GM12801 (cell line): ENCODE measurements around the gene CFAP57.

Source experiments
- TF ChIP-seq, protein P1 (sequence below): IDR thresholded peaks from one replicate; pipeline ENCODE4 v1.5.1; 2011; ENCODE audit warnings: control low read depth; ENCODE audit not compliant: insufficient read length; ENCODE audit errors: extremely low read depth

The CFAP57 gene

DNA sequence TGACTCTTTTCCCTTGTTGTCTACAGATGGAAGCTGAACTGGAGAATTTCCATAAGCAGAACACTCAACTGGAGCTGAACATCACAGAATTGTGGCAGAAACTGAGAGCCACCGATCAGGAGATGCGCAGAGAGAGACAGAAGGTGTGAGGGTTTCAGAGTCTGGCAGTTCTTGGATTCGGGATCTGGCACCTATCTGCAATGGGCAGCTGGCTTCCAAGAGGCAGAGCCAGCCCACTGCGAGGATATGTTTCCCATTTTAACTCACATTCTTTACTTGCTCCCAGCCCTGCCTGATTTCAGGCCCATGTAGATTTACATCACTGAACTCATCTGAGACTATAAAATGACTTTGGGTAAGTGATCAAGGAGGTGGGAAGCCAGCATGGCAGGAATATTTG is 60.4 kb downstream of the CFAP57 start:
- TF ChIP-seq, protein P1, sequence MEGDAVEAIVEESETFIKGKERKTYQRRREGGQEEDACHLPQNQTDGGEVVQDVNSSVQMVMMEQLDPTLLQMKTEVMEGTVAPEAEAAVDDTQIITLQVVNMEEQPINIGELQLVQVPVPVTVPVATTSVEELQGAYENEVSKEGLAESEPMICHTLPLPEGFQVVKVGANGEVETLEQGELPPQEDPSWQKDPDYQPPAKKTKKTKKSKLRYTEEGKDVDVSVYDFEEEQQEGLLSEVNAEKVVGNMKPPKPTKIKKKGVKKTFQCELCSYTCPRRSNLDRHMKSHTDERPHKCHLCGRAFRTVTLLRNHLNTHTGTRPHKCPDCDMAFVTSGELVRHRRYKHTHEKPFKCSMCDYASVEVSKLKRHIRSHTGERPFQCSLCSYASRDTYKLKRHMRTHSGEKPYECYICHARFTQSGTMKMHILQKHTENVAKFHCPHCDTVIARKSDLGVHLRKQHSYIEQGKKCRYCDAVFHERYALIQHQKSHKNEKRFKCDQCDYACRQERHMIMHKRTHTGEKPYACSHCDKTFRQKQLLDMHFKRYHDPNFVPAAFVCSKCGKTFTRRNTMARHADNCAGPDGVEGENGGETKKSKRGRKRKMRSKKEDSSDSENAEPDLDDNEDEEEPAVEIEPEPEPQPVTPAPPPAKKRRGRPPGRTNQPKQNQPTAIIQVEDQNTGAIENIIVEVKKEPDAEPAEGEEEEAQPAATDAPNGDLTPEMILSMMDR, result no peak

DNA sequence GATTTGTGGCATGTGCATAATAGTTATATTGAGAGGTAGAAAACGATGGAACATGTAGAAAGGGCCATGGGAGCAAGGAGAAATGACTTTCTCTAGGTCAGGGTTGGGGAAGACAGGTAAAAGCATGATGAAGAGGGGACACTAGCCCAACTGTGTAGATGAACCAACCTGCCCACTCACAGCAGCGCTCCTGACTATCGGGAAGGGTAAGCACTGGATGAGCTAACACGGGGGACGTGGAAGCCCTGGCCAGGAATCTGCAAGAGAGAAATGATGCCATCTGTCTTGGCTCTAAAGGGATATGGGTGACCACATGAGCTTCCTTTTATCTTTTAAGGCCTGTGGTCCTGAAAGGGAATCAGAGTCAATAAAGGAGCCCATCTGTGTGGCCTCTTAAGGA is 61.5 kb downstream of the CFAP57 start:
- TF ChIP-seq, protein P1, result no peak

DNA sequence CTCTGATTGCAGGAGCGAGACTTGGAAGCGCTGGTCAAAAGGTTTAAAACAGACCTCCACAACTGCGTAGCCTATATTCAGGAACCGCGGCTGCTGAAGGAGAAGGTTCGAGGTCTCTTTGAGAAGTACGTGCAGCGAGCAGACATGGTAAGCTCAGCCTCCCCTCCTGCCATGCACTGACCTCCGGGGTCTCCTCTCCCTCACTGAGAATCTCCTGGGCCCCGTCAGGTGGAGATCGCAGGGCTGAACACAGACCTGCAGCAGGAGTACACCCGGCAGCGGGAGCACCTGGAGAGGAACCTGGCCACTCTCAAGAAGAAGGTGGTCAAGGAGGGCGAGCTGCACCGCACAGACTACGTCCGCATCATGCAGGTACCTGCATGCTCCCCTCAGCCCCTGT is 62.1 kb downstream of the CFAP57 start:
- TF ChIP-seq, protein P1, result no peak

DNA sequence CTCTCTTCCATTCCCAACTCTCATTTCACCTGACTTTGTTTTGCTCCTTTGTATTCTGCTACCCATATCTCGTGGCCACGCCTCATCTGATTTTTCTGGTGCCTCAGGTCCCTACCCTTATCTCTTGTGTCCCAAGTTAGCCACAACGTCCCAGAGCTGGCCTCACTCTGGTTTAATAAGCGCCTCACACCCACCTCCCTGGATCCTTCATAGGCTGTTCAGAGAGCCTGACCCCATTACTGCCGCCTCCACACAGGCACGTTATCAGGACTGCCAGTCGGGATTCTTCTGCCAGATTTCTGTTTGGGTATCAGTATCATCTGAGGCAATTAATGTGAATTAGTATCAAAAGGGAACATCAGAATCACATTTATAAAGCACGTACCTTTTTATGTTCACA is 62.9 kb downstream of the CFAP57 start:
- TF ChIP-seq, protein P1, result no peak

DNA sequence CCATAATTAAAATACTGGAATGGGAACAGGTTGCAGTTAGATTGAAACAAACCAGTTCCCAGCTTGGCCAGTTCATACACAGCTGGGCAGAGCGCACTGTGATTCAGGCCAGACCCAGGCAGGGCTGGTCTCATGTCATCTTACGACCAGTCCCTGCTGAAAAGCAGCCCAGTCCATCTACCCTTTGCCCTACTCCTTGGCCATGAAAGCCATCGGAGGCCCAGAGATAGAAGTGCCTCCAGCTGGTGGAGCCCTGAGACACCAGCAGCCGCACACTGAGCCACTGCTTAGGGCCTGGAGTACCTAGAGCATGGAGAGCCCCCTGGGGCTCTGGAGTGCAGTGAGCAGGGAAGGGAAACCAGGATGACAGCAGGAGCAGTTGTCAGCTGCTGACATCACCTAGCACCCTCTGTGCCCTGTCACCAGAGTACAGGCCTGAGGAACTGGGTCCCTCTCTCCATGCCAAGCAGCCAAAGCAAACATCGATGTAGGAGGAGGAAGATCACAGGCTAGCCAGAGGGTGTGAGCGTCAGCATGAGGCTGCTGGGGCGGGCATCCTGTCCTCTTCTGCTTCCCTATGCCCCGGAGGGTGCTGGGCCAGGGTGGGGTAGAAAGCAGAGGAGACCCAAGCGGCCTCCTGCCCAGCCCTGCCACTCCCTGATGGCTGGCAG is 63.5 kb downstream of the CFAP57 start:
- TF ChIP-seq, protein P1, result no peak

DNA sequence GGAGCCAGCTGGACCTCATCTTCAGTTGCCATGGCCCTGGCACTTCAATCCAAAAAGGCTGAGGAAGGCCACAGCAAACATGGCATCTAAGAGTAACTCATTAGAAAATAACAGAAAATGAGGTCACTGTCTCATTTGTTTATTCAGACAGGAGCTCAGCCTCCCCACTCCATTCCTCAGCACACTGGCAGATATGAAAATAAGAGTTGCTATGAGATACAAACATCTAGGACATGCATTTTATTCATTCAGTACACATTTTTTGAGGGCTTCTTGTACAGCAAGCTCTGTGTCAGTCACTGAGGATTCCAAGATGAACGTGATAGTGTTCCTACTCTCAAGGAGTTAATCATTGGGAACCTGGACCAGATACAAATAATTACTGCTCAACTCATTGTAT is 65.0 kb downstream of the CFAP57 start:
- TF ChIP-seq, protein P1, result no peak

DNA sequence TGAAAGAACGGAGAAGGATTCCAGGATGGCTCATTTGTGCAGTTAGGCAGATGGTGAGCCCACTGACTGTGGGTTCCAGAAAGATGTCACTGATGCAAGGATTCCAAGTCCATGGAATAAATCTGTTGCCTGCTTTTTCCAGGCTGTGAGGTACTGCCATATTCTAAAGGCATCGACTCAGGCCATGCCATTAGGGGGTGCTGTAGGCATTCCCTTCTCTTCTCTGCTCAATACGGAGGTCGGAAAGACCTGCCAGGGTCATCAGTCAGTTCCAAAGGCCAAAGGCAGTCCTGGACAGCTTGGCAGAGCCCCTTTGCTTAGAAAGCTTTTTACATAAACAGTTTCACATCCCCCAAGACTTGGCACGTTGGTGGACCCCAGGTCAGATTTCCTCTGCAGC is 66.0 kb downstream of the CFAP57 start:
- TF ChIP-seq, protein P1, result no peak
